H1 (cell line): ENCODE results near the gene PTPRE. TPM values are rescaled to one million over a fixed set of nuclear protein-coding genes. Genes with fewer than 3 reads are reported as not detected.

Experiments used
- CTCF ChIA-PET: fragments of 300-600 bp; sonication (Branson Sonifier 250); formaldehyde crosslinking; loops from one replicate; lab custom pipeline; 2021; ENCODE audit not compliant: partially characterized antibody; lab: Charles Lee
- POLR2A ChIA-PET: fragments of 300-600 bp; sonication (Branson Sonifier 250); formaldehyde crosslinking; loops from one replicate; lab custom pipeline; 2021; ENCODE audit warnings: inconsistent platforms; ENCODE audit not compliant: partially characterized antibody; lab: Charles Lee
- DNase-seq, 2 experiments: peaks; one replicate each; pipeline versions ENCODE4 v3.0.0 to v3.0.0-alpha.2; 2010 to 2022; ENCODE audit warnings: low spot score in 2 of 2, low read depth in 1 of 2, mixed read lengths in 1 of 2
- FAIRE-seq: peaks from 2 replicates; lab custom pipeline; 2011; peaks lifted over from hg19 to GRCh38; lab: Jason Lieb, UNC
- H2AFZ ChIP-seq: 2 replicates; pipeline ENCODE4 v1.8.1; 2012; ENCODE audit warnings: low read length, inconsistent platforms
- H2AK5ac ChIP-seq: 2 replicates; pipeline ENCODE4 v1.6.1; 2013; ENCODE audit warnings: low read depth, low read length
- H2BK120ac ChIP-seq: replicated peaks from 2 replicates; pipeline ENCODE3; 2013; ENCODE audit warnings: low read depth, low read length, inconsistent platforms
- H2BK12ac ChIP-seq: 2 replicates; pipeline ENCODE4 v1.6.1; 2013; ENCODE audit warnings: low read depth, low read length
- H2BK15ac ChIP-seq: 2 replicates; pipeline ENCODE4 v1.6.1; 2013; ENCODE audit warnings: low read length
- H2BK20ac ChIP-seq: 2 replicates; pipeline ENCODE4 v1.6.1; 2013; ENCODE audit warnings: low read length
- H2BK5ac ChIP-seq: 2 replicates; pipeline ENCODE4 v1.6.1; 2013; ENCODE audit warnings: low read depth, low read length
- H3K14ac ChIP-seq: 2 replicates; pipeline ENCODE4 v1.6.1; 2013; ENCODE audit warnings: inconsistent platforms; ENCODE audit not compliant: insufficient read length
- H3K18ac ChIP-seq: 2 replicates; pipeline ENCODE4 v1.6.1; 2013; ENCODE audit warnings: low read length; ENCODE audit errors: extremely low read depth
- H3K23ac ChIP-seq: 2 replicates; pipeline ENCODE4 v1.6.1; 2013; ENCODE audit warnings: inconsistent platforms; ENCODE audit not compliant: insufficient read length
- H3K23me2 ChIP-seq: 2 replicates; pipeline ENCODE4 v1.6.1; 2013; ENCODE audit warnings: low read depth, low read length
- H3K27ac ChIP-seq: 2 replicates; pipeline ENCODE4 v1.6.1; 2011; ENCODE audit warnings: low read depth, low read length, inconsistent platforms
- H3K27me3 ChIP-seq, 4 experiments: replicated peaks in 1 of 4; 1 replicate in 1 of 4; 2 replicates in 3 of 4; pipeline versions ENCODE4 v1.6.1 to v1.8.1; 2011 to 2013; ENCODE audit warnings: low read length in 3 of 4, mild to moderate bottlenecking in 3 of 4, inconsistent platforms in 2 of 4, mixed read lengths in 2 of 4, moderate library complexity in 1 of 4; ENCODE audit not compliant: control insufficient read depth in 3 of 4, insufficient read depth in 3 of 4; ENCODE audit errors: extremely low read depth in 1 of 4
- H3K36me3 ChIP-seq, 4 experiments: 2 replicates each; pipeline versions ENCODE4 v1.6.1 to v1.8.1; 2011 to 2013; ENCODE audit warnings: mild to moderate bottlenecking in 4 of 4, low read length in 3 of 4, moderate library complexity in 2 of 4, control low read depth in 1 of 4, inconsistent platforms in 1 of 4; ENCODE audit not compliant: insufficient read depth in 4 of 4, control insufficient read depth in 2 of 4
- H3K4ac ChIP-seq: replicated peaks from 2 replicates; pipeline ENCODE3; 2013; ENCODE audit warnings: low read length, low read depth, mixed read lengths, inconsistent platforms; ENCODE audit not compliant: insufficient read length
- H3K4me1 ChIP-seq, 4 experiments: replicated peaks in 1 of 4; 1 replicate in 1 of 4; 2 replicates in 3 of 4; pipeline versions ENCODE4 v1.6.1 to v1.8.1; 2011 to 2013; ENCODE audit warnings: low read length in 3 of 4, inconsistent platforms in 2 of 4, mixed read lengths in 1 of 4; ENCODE audit not compliant: insufficient read depth in 4 of 4, control insufficient read depth in 3 of 4
- H3K4me2 ChIP-seq, 2 experiments: 2 replicates each; pipeline versions ENCODE4 v1.6.1 to v1.8.1; 2011 to 2013; ENCODE audit warnings: low read depth in 2 of 2, low read length in 2 of 2, control low read depth in 1 of 2, inconsistent platforms in 1 of 2, mild to moderate bottlenecking in 1 of 2; ENCODE audit not compliant: insufficient read depth in 1 of 2
- H3K4me3 ChIP-seq, 4 experiments: fragments of 200-600, 300-600 bp in 1 of 4; sonication (generic), shearing (Covaris generic), sonication (Bioruptor Twin) in 1 of 4; 2 replicates each; pipeline versions ENCODE4 v1.5.1 to v1.8.1; 2011 to 2016; ENCODE audit warnings: low read length in 4 of 4, low read depth in 3 of 4, control low read depth in 2 of 4, inconsistent platforms in 2 of 4, mild to moderate bottlenecking in 2 of 4, mixed read lengths in 1 of 4, moderate library complexity in 1 of 4; ENCODE audit not compliant: insufficient read depth in 2 of 4; ENCODE audit errors: extremely low read depth in 1 of 4
- H3K56ac ChIP-seq: replicated peaks from 2 replicates; pipeline ENCODE3; 2013; ENCODE audit warnings: low read depth, mild to moderate bottlenecking, mixed read lengths, low read length, inconsistent platforms; ENCODE audit not compliant: insufficient read length
- H3K79me1 ChIP-seq: 2 replicates; pipeline ENCODE4 v1.6.1; 2013; ENCODE audit warnings: low read depth, low read length, control low read depth
- H3K79me2 ChIP-seq, 2 experiments: 2 replicates each; pipeline versions ENCODE4 v1.6.1 to v1.8.1; 2012 to 2013; ENCODE audit warnings: low read length in 2 of 2, mild to moderate bottlenecking in 2 of 2, inconsistent platforms in 1 of 2; ENCODE audit not compliant: insufficient read depth in 2 of 2, control insufficient read depth in 1 of 2
- H3K9ac ChIP-seq, 4 experiments: replicated peaks in 1 of 4; 1 replicate in 1 of 4; 2 replicates in 3 of 4; pipeline versions ENCODE4 v1.6.1 to v1.8.1; 2011 to 2013; ENCODE audit warnings: low read depth in 3 of 4, low read length in 3 of 4, control low read depth in 2 of 4, mild to moderate bottlenecking in 2 of 4, moderate library complexity in 2 of 4, inconsistent platforms in 1 of 4; ENCODE audit errors: extremely low read depth in 1 of 4
- H3K9me3 ChIP-seq, 2 experiments: 2 replicates each; pipeline versions ENCODE4 v1.6.1 to v1.8.1; 2012 to 2013; ENCODE audit warnings: mild to moderate bottlenecking in 2 of 2, moderate library complexity in 2 of 2, control low read depth in 1 of 2, inconsistent platforms in 1 of 2, low read depth in 1 of 2, low read length in 1 of 2, mixed read lengths in 1 of 2; ENCODE audit not compliant: insufficient read depth in 2 of 2
- H4K20me1 ChIP-seq, 2 experiments: replicated peaks in 1 of 2; 2 replicates each; pipeline versions ENCODE3 to v1.8.1; 2011 to 2013; ENCODE audit warnings: inconsistent platforms in 2 of 2, low read length in 2 of 2, mild to moderate bottlenecking in 1 of 2; ENCODE audit not compliant: insufficient read depth in 2 of 2, control insufficient read depth in 1 of 2
- H4K5ac ChIP-seq: 2 replicates; pipeline ENCODE4 v1.6.1; 2013; ENCODE audit warnings: low read length, low read depth, mixed read lengths, inconsistent platforms; ENCODE audit not compliant: insufficient read length
- H4K8ac ChIP-seq: 2 replicates; pipeline ENCODE4 v1.8.0; 2013; ENCODE audit warnings: mild to moderate bottlenecking, moderate library complexity, low read length, inconsistent platforms; ENCODE audit not compliant: insufficient read depth; ENCODE audit errors: extremely low read depth
- H4K91ac ChIP-seq: replicated peaks from 2 replicates; pipeline ENCODE3; 2013; ENCODE audit warnings: low read length, mixed read lengths, inconsistent platforms; ENCODE audit not compliant: insufficient read length
- ASH2L ChIP-seq: fragments of 200-600, 300-600 bp; sonication (generic); IDR thresholded peaks from one replicate; pipeline ENCODE4 v1.7.1; 2017; ENCODE audit warnings: low read length
- EP300 ChIP-seq, 2 experiments: IDR thresholded peaks; 1 replicate in 1 of 2; 2 replicates in 1 of 2; pipeline ENCODE4 v1.6.1; 2011 to 2012; ENCODE audit warnings: low read depth in 2 of 2, low read length in 2 of 2, mild to moderate bottlenecking in 2 of 2, borderline replicate concordance in 1 of 2, inconsistent platforms in 1 of 2, moderate library complexity in 1 of 2
- PHF8 ChIP-seq: fragments of 200-600 bp; sonication (generic); conservative IDR thresholded peaks from 2 replicates; pipeline ENCODE4 v1.7.1; 2012; ENCODE audit warnings: low read depth, mild to moderate bottlenecking, inconsistent platforms, low read length, moderate library complexity
- RXRA ChIP-seq: IDR thresholded peaks from 2 replicates; pipeline ENCODE4 v1.6.1; 2011; ENCODE audit warnings: low read depth, mild to moderate bottlenecking, low read length, moderate library complexity; ENCODE audit not compliant: insufficient read depth
- WGBS, 2 experiments: shearing (Covaris generic) in 1 of 2; methylation state at CpG; one replicate each; pipeline versions ENCODE4 v1.1.6 to v1.1.7; 2013 to 2015; ENCODE audit warnings: low lambda C conversion rate in 2 of 2, mixed read lengths in 2 of 2, inconsistent platforms in 1 of 2, low coverage in 1 of 2, missing lambda C conversion rate in 1 of 2; ENCODE audit not compliant: insufficient replicate concordance in 2 of 2, insufficient coverage in 1 of 2, insufficient read length in 1 of 2; ENCODE audit errors: extremely low coverage in 1 of 2, missing lambda C conversion rate in 1 of 2; 5-methylcytosine and 5-hydroxymethylcytosine counted together
- polyA plus RNA-seq, 7 experiments: library from polyadenylated mRNA; depleted of rRNA in 3 of 7; stranded (reverse) in 5 of 7; unstranded in 2 of 7; fragments of >200 nt in 5 of 7; fragments of 200-250 nt in 2 of 7; gene quantifications; 1 replicate in 5 of 7; 2 replicates in 1 of 7; 4 replicates in 1 of 7; pipeline versions ENCODE4 v1.2.1 to v1.2.3, GENCODE V29; 2011 to 2013; ENCODE audit warnings: missing spikeins in 2 of 7, mixed read lengths in 2 of 7
- total RNA-seq: library from RNA; stranded (reverse); fragmentation: NEBNext Ultra II Directional; extraction: Animal tissue kit (Norgen Biotek cat#: 25700); gene quantifications from 2 replicates; pipeline ENCODE4 v1.2.1, GENCODE V29; 2021

PTPRE gene
- total and polyA plus RNA-seq, 2 of the 8 experiments (the other 6 are each of a cell fraction or from before 2014, with no cell fraction given): 0.33 to 0.54 TPM

GRCh38 chr10:128001363-128001745 is 94.5 kb downstream of the PTPRE start:
- H2BK20ac ChIP-seq: no peak overlapping the region
- WGBS, 2 experiments: 88% methylated on average over 10 of the region's 10 CpGs; no CpG with 5 or more reads in 1 of the 2 experiments
- FAIRE-seq: no peak
- H2AK5ac ChIP-seq: no peak overlapping the region
- H3K27me3 ChIP-seq: no peaks in the 10 kb centered on the region
- H2BK120ac ChIP-seq: no peak overlapping the region
- no peaks in the 10 kb centered on the region for H3K36me3 ChIP-seq
- no peaks in the 10 kb centered on the region for H3K9me3 ChIP-seq
- H4K8ac ChIP-seq: no peak overlapping the region
- H3K56ac ChIP-seq: no peak overlapping the region
- H3K14ac ChIP-seq: no peak overlapping the region
- H2BK12ac ChIP-seq: no peak overlapping the region
- H3K23me2 ChIP-seq: no peaks in the 10 kb centered on the region
- H2AFZ ChIP-seq: no peak overlapping the region
- no peak overlapping the region for H3K4ac ChIP-seq
- H4K5ac ChIP-seq: no peak overlapping the region
- DNase-seq: no peak
- ChIA-PET CTCF (interaction anchor here (0.9 to 3.2 kb wide), 5 partner anchors 9 to 189 kb away, joined by 3 to 23 read pairs (median 4); no protein-coding TSS in a partner anchor), POLR2A (no interaction called here)
- H3K79me2 ChIP-seq: no peaks in the 10 kb centered on the region
- no peak overlapping the region for H3K9ac ChIP-seq
- no peaks in the 10 kb centered on the region for H4K20me1 ChIP-seq
- H3K79me1 ChIP-seq: no peaks in the 10 kb centered on the region
- H2BK5ac ChIP-seq: no peak overlapping the region
- H3K4me1 ChIP-seq: no peaks in the 10 kb centered on the region
- H4K91ac ChIP-seq: no peak overlapping the region
- H3K27ac ChIP-seq: no peak overlapping the region
- H2BK15ac ChIP-seq: no peak overlapping the region
- no peak overlapping the region for H3K23ac ChIP-seq
- no peak overlapping the region for H3K18ac ChIP-seq
- H3K4me2 ChIP-seq: no peak overlapping the region
- H3K4me3 ChIP-seq: no peak overlapping the region
- no peak for TF ChIP-seq EP300 (IDR thresholded peaks at IDR 0.05; ENCODE audit: borderline replicate concordance in 1 of 2, low read depth in 2 of 2, low read length in 2 of 2)
- TF ChIP-seq PHF8: no peak
- no peak for TF ChIP-seq ASH2L
- TF ChIP-seq RXRA: no peak
